Osteocyte (in vitro differentiated cells): ENCODE results near the gene WDFY3. TPM values are rescaled to one million over a fixed set of nuclear protein-coding genes. Genes with fewer than 3 reads are reported as not detected.

Source experiments
- DNase-seq: peaks from one replicate; pipeline ENCODE4 v3.0.0; 2021; ENCODE audit warnings: mixed read lengths; ENCODE audit not compliant: unreplicated experiment; ENCODE audit errors: extremely low spot score
- H3K27ac Mint-ChIP-seq: one replicate; pipeline ENCODE4 v1.8.0; 2021; ENCODE audit warnings: mild to moderate bottlenecking, mixed read lengths; ENCODE audit not compliant: unreplicated experiment
- H3K27me3 Mint-ChIP-seq: one replicate; pipeline ENCODE4 v1.8.0; 2021; ENCODE audit warnings: mixed read lengths; ENCODE audit not compliant: unreplicated experiment
- H3K36me3 Mint-ChIP-seq: one replicate; pipeline ENCODE4 v1.8.0; 2021; ENCODE audit warnings: mixed read lengths; ENCODE audit not compliant: unreplicated experiment
- H3K4me1 Mint-ChIP-seq: one replicate; pipeline ENCODE4 v1.8.0; 2021; ENCODE audit warnings: mixed read lengths; ENCODE audit not compliant: unreplicated experiment
- H3K4me3 Mint-ChIP-seq: one replicate; pipeline ENCODE4 v1.8.0; 2021; ENCODE audit warnings: mild to moderate bottlenecking, moderate library complexity, mixed read lengths; ENCODE audit not compliant: unreplicated experiment
- H3K9me3 Mint-ChIP-seq: one replicate; pipeline ENCODE4 v1.8.0; 2021; ENCODE audit warnings: mixed read lengths; ENCODE audit not compliant: unreplicated experiment
- CTCF ChIP-seq: fragments of 200-600 bp; sonication (generic); IDR thresholded peaks from 2 replicates; pipeline ENCODE4 v1.5.0; 2021; ENCODE audit warnings: antibody characterized with exemption, mild to moderate bottlenecking, moderate library complexity
- total RNA-seq: library from RNA; stranded (reverse); gene quantifications from 2 replicates; pipeline ENCODE4 v1.2.1, GENCODE V29; 2021

WDFY3 gene
- total RNA-seq, 1 donor from 2014 or later: 91.4 TPM

- H3K4me1 Mint-ChIP-seq: no peaks in the 10 kb centered on the region
- H3K4me3 Mint-ChIP-seq: no peak overlapping the region
- no peak for TF ChIP-seq CTCF
- H3K9me3 Mint-ChIP-seq: peaks cover 4% of the 10 kb centered on the region
- peaks cover 11% of the 10 kb centered on the region for H3K27me3 Mint-ChIP-seq
- H3K27ac Mint-ChIP-seq: no peak overlapping the region
- H3K36me3 Mint-ChIP-seq: peaks cover 2% of the 10 kb centered on the region
- no peak for DNase-seq
Measured at GRCh38 chr4:84652478-84652877, 314.0 kb downstream of the WDFY3 start.

- H3K27ac Mint-ChIP-seq: no peak overlapping the region
- peaks cover 13% of the 10 kb centered on the region for H3K27me3 Mint-ChIP-seq
- no peak for TF ChIP-seq CTCF
- no peak overlapping the region for H3K4me3 Mint-ChIP-seq
- H3K4me1 Mint-ChIP-seq: no peaks in the 10 kb centered on the region
- H3K9me3 Mint-ChIP-seq: peaks cover 2% of the 10 kb centered on the region
- DNase-seq: no peak
- H3K36me3 Mint-ChIP-seq: no peaks in the 10 kb centered on the region
Measured at GRCh38 chr4:84651499-84651898, 315.0 kb downstream of the WDFY3 start.

- Mint-ChIP-seq H3K27me3 (peaks cover 17% of the 10 kb centered on the region), H3K4me3 (no peak overlapping the region), H3K36me3 (no peaks in the 10 kb centered on the region), H3K9me3 (no peaks in the 10 kb centered on the region), H3K4me1 (no peaks in the 10 kb centered on the region), H3K27ac (no peak overlapping the region)
- DNase-seq: no peak
- TF ChIP-seq CTCF: no peak
Measured at GRCh38 chr4:84648863-84649647, 317.4 kb downstream of the WDFY3 start.

GRCh38 chr4:84648178-84648577, 318.3 kb downstream of the WDFY3 start:
- H3K4me1 Mint-ChIP-seq: no peaks in the 10 kb centered on the region
- no peaks in the 10 kb centered on the region for H3K36me3 Mint-ChIP-seq
- H3K27me3 Mint-ChIP-seq: peaks cover 17% of the 10 kb centered on the region
- DNase-seq: no peak
- H3K4me3 Mint-ChIP-seq: no peak overlapping the region
- H3K9me3 Mint-ChIP-seq: no peaks in the 10 kb centered on the region
- no peak for TF ChIP-seq CTCF
- H3K27ac Mint-ChIP-seq: no peak overlapping the region

GRCh38 chr4:84647312-84647884, 319.1 kb downstream of the WDFY3 start:
- Mint-ChIP-seq H3K9me3 (no peaks in the 10 kb centered on the region), H3K4me1 (no peaks in the 10 kb centered on the region), H3K36me3 (no peaks in the 10 kb centered on the region), H3K27me3 (peaks cover 17% of the 10 kb centered on the region), H3K4me3 (no peak overlapping the region), H3K27ac (no peak overlapping the region)
- DNase-seq: no peak
- TF ChIP-seq CTCF: no peak
